HG03196 (cell line): ENCODE measurements around the gene ENTPD6.
"Not testable (repeated sequence)": the region's sequence is repeated elsewhere in the genome, so short reads cannot be mapped to it uniquely, and the experiment has no call there.

ENCODE experiments used
- ATAC-seq: cut with Tn5 transposase; IDR thresholded peaks from one replicate; pipeline ENCODE4 v1.9.1; 2021; ENCODE audit not compliant: unreplicated experiment

The ENTPD6 gene

DNA sequence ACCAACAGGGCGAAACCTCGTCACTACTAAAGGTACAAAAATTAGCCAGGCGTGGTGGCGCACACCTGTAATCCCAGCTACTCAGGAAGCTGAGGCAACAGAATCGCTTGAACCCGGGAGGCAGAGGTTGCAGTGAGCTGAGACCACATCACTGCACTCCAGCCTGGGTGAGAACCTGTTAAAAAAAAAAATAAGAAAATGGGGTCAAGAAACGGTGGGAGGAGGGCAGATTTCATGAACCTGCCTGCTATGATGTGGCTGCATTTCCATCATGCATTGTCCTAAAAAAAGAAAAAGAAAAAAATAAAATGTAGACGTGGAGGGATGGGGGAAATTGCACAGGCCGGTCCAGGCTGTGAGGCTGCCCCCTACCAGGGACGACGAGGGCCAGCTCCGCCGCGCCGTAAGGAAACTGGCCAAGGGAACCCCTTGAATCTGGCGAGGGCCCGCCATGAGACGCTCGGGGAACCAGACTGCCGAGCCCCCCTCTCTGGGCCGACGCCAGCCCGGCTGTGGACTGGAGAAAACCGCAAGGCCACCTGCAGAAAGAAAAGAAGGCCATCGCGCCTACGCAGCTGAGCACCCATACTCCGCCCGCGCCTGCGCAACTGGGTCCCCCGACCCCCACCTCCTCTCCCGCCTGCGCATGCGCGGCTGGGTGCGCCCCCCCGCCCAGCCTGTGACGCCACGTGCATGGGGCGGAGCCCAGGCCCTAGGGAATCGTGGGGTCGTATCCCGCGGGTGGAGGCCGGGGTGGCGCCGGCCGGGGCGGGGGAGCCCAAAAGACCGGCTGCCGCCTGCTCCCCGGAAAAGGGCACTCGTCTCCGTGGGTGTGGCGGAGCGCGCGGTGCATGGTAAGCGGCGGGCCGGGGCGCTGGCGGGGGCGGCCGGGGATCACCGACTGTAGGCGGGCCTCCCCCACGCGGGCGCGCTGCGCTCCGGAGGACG is at the start of gene ENTPD6:
ENTPD6 (plus strand) TSS at position 699 of the 948 bp plus-strand sequence. CDS start 10,825 bp downstream, outside the sequence.
- ATAC-seq: peak; percentile 66

DNA sequence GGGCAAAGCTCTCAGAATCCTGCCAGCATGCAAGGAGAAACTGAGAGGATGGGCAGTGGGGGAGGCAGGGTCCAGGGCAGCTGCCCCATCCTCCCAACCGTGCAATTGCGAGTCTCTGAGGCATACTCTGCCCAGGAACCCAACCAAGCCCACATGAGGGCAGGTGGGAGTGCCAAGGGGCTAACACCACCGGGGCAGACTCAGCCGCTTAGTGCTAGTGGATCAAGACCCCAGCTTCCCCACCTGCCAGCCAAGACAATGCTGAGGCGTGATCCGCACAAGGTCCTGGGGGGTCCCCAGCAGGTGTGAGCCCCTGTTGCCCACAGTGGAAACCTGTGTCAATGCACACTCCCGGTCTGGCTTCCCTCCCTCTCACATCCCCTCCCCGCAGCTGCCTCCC is 48.5 kb upstream of the ENTPD6 start:
- ATAC-seq: no peak

DNA sequence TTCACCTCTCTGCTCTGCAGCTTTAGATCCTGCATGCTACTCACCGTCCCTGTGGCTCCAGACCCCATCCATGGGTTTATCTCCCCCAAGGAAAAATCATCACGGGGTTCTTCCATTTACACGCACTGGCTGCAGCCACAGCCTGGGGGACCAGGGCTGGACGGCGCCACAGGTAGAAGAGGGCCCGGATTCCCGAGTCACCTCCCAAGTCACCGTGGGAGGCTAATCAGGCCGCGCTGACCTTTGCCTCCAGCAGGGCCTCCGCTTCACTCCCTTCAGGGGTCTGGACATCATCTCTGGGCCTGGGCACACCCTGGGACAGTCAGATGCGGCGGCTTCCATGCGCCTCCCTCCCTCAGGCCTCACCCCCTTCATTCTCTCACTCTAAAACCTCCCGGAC is 47.8 kb upstream of the ENTPD6 start:
- ATAC-seq: no peak

DNA sequence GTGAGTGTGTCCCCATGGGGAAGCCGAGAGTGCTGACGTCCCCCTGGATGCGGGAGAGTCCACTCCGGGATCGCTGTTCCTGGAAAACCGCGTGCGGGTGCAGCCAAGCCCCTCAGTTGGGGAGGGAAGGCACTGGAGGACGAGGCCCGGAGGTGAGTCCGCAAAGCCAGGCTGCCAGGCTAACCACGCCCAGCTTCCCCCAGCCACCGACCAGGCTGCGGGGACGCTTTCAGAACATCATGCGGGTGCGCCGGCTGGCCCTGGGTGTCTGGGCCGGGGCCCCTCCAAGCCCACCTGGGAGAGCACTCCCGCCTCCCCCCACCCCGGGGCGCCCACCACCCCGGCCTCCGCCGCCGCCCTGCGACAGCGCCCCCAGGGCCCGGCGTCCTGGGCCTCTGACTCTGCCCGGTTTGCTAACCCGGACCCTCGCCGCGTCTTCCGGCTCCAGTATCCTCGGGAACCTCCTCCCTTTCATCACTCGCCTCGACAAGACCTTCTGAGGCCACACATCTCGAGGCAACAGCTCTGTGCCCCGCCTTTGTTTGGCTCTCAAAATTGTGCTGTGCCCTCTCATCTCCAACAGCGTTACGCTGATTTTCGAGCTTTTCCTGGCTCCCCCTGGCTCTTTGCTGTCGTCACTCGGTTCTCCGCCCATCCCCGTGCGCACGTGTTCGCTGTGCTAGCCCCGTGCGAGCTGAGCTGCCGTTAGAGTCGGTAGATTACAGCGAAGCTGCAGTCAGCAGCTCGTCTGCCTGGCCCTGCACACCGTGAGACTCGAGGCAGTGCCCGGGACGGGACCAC is 47.1 kb upstream of the ENTPD6 start:
- ATAC-seq: no peak

DNA sequence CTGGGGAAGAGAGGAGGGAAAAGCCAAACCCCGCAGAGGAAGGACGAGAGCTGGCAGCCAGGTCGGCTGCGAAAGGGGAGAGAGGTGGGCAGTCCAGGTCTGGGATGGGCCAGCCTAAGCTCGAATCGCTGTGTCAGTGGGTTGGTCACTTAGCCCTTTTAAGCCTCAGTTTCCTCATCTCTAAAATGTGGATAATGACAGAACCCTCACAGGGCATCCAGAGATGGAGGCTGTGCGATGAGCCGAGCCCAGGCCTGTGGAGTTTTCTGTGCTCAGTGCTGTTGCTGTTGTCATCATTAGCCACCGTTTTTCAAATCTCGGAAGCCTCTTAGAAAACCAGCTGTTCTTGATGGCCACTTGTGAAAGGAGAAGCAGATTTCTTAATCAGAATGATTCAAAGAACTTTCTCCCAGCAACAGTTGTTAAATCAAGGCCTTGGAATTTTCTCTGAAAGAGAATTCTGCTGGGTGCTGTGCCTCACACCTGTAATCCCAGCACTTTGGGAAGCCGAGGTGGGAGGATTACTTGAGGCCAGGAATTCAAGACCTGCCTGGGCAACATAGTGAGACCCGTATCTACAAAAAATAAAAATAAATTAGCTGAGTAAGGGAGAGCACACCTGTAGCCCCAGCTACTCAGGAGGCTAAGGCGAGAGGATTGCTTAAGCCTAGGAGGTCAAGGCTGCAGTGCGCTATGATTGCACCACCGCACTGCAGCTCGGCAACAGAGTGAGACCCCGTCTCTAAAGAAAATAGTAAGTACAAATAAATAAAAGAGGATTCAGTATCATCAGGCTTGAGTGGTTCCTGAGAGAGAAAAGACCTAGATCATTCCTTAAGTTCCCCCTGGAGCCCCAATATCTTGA is 46.3 kb upstream of the ENTPD6 start:
- no peak for ATAC-seq

DNA sequence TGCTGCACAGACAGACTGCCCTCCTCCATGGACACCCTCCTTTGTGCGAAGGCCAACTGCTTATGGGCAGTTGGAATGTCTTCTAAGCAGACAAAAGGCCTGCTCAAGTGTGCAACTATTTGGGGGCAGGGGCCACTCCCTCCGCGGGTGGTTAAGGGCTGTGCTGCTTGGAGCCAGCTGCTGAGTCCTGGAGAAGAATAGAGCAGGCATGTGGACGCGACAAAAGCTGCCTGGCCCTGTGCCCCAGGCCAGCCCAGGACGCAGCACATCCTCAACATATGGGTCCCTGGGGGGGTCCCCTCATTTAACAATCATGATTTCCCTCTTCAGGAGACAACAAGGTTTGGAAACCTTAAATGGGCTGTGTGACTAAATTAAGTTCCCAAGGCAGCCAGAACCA is 45.5 kb upstream of the ENTPD6 start:
- ATAC-seq: no peak

DNA sequence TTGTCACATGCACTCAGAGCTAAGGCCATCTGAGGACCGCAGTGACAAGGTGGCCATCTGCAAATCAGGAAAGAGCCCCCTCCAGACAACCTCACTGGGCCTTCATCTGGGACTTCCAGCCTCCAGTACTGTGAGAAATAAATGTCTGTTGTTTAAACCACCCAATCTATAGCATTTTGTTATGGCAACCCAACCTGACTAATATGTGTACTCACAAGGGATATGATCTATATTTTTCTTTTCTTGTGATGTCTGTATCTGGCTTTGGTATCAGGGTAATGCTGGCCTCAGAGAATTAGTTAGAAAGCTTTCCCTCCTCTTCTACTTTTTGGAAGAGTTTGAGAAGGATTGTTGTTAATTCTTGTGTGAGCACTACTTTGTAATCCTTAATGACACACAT is 37.5 kb upstream of the ENTPD6 start:
- no peak for ATAC-seq

DNA sequence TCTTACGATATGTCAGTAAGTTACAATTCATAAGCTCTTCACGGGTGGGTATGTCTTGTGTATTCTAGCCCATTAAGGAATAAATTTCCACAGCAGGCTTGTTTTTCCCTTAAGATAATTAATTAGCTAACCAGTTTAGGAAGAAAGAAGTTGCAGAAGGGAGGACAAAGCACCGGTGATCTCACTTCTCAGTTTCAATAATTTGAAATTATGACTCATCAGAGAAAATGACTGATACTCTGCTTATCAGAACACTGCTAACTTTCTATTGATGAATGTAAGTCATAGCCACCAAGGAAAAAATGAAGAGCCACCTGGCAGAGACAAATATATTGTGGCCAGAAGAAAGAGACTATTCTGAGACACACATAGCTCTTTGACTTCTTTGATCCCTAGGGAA is 35.0 kb upstream of the ENTPD6 start:
- peak; percentile 80 for ATAC-seq

DNA sequence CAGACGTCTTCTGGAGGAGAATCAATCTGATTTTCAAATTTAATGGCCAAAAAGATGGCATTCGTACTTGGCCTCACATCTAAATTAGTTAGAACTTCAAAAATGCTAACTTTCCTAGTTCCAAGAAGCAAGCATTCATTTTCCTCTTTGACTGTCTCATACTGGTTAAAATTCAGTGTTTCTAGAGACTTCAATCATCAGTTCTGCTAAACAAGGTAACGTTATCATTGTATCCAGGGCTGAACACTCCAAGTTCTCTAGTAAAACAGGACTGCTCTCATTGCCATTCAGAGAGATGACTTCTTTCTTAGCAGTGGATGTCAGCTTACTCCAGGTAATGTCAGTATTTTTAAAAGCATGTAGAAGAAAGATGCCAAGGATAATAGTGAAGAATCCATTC is 34.6 kb upstream of the ENTPD6 start:
- no peak for ATAC-seq

DNA sequence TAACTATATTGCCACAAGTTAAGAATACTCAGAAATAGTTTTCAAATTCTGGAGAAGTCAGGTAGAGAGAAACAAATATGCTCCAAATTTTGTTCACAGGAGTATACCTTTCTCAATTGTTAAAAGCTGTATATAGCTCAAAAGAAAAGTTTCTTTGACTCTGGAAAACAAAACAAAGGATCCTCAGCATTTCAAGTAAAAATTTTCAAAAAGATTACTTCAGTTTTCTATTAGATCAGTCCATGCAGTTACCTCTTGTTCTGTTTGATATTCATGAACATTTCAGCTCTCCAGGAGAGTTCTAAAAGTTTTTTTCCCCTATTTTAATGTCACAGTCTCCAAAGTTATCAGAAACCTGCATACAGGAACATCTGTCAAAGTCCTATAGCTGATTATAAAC is 30.4 kb upstream of the ENTPD6 start:
- no peak for ATAC-seq

DNA sequence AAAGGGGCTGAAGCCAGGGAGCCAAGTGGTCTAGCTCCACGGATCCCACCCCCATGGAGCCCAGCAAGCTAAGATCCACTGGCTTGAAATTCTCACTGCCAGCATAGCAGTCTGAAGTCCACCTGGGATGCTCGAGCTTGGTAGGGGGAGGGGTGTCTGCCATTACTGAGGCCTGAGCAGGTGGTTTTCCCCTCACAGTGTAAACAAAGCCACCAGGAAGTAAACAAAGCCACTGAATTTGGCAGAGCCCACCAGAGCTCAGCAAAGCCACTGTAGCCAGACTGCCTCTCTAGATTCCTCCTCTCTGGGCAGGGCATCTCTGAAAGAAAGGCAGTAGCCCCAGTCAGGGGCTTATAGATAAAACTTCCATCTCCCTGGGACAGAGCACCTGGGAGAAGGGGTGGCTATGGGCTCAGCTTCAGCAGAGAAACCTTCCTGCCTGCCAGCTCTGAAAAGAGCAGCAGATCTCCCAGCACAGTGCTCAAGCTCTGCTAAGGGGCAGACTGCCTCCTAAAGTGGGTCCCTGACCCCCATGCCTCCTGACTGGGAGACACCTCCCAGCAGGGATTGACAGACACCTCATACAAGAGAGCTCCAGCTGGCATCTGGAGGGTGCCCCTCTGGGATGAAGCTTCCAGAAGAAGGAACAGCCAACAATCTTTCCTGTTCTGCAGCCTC is 29.3 kb upstream of the ENTPD6 start:
- ATAC-seq: not testable (repeated sequence)

DNA sequence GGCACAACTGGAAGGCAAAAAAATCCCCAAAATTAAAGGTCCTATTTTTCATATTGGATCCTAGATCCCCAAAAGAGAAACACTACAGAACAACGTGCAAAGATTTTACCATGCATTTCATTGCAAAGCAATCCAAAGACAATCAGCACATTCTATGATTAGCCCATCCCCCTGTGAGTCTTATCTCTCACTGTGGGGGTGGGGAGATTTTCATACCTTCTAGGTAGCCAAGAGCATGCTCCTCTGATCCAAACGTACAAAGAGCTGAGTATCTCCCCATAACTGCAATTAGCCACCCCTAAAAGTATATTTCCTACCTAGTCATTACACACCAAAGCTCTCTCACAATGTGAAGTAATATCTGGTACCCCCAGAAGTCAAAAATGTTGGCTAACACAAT is 22.2 kb upstream of the ENTPD6 start:
- ATAC-seq: no peak

DNA sequence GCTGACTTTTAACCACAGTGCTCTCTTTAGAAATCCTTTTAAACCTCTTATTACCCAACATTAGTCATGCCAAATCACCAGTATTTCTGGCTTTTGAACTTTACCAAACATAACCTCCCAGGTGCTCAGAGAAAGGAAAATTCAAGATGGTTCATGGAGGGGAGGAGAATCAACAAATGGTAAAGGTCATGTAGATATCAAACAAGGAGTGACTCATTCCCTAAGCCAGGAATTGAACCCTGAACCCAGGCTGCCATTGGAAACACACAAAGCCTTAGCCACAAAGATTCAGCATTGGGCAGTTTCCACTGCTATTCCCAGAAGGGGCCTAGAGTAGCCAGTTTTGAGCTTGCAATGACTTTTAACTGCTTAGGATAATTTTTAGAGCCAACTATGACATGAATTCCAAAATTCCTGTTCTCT is 21.6 kb upstream of the ENTPD6 start:
- no peak for ATAC-seq

DNA sequence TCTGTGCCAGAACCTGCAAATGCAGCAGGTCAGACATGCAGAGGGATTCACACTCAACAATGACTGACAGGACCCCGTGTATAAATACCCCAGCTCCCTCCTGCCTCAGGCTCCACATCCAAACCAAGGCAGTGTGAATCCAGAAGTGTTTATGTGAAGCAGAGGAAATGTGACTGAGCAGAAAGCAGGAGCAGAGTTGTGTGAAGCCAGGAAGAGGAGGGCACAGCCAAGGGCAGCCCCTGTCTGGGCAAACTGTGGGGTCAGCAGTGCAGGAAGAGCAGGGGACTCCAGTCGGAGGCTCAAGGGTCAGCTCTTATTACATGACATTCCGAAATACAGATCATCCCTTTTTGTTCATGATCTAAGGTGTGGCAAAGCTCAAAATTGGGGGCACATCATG is 19.3 kb upstream of the ENTPD6 start:
- ATAC-seq: no peak

DNA sequence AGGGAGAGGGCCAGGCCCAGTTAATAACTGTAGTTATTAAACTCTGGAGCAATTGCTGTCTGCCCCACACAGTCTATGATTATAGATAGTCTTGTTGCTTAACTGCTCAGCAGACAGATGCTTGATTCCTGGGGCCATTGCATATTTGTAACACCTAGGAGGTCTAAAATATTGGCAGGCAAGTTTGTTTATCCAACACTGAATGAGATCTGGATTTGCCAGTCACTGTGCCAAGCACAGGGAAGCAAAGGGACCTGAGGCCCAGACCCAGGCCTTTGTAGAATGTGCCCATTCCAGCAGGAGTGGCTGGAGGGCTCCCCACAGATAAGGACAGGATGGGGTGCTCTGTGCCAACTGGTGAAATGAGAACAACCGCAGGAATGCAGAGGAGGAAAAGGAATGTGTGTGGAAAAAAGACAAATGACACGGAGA is 17.6 kb upstream of the ENTPD6 start:
- ATAC-seq: no peak

DNA sequence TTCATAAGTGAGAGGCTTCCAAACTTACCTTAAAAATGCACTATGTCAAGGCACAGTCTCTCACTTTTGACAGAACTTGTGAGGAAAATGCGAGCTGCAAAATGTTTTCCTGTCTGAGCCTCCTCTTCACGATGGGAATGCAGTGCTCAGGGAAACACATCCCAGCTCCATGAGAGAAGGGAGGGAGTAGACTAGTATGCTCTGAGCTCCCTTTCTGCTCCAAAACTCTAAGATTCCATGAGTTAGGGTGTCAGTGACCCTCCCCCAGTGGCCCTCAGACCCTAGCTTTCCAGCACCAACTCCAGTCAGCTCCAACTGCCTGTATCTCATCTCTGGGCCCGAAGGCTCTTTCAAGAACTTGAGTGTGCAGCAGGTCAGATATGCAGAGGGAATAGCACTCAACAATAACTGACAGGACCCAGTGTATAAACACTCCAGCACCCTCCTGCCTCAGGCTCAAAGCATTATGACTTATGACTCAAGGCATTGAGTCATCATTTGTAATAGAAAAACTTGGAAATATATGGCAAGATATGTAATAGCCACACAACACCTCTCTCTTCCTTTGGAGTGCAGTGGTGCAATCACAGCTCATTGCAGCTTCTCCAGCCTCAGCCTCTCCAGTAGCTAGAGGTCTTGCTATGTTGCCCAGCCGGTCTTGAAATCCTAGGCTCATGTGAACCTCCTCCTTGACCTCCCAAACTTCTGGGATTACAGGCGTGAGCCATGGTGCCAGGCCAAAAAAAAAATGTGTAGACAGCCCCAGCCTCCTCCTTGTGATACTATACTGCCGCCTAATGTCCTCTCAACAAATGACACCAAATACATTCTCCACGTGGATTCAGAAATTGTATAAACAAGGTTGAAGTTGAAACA is 16.7 kb upstream of the ENTPD6 start:
- no peak for ATAC-seq

DNA sequence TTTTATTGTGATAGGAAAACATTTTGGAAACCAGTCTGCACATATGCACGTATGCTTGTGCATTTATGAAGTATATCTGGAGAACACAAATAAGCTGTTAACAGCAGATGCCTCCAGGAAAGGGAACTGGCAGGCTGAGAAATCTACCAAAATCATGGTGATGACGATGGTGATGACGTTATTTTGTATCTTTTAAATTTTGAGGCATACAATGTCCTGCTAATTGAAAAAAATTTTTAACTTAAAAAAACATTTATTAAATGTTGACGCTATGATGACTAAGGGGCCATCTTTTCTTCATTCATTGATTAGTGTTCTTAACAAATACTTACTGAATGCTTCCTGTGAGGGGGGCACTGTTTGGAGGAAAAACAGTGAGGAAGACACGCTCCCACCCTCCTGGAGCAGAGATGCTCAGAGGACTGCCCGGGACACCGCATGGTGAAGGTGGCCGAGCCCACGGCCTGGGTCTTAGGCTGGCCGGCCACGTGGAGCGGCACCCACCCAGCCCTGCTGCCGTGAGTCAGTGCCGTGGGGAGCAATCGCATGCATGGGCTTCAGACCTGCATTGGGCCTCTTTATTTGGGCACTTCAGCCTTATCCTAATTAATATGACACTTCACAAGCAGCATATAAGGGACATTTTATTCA is 15.9 kb upstream of the ENTPD6 start:
- ATAC-seq: no peak

DNA sequence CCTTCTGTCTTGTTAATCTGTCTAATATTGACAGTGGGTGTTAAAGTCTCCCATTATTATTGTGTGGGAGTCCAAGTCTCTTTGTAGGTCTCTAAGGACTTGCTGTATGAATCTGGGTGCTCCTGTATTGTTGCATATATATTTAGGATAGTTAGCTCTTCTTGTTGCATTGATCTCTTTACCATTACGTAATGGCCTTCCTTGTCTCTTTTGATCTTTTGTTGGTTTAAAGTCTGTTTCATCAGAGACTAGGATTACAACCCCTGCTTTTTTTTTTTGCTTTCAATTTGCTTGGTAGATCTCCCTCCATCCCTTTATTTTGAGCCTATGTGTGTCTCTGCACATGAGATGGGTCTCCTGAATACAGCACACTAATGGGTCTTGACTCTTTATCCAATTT is 11.1 kb upstream of the ENTPD6 start:
- not testable (repeated sequence) for ATAC-seq

DNA sequence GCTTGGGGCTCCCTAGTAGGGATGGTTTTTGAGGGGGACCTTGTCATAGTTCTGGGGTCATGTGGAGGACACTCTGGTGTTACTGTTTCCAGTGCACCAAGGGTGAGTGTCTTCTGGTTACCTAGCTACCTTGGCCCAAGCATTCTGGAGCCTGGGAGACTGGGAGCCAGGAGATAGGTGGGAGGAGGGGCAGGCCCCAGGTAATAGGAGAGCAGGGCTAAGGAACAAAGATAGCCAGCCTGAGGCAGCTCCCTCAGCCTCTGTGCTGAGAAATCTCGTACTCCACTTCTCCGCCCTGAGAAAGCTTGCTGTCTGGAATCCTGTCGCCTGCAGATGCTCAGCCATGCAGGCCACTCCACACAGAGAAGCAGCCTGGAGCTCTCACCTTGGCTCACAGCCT is 8.3 kb upstream of the ENTPD6 start:
- no peak for ATAC-seq
